Left lung (tissue), 10 donors: ENCODE measurements around the gene GUCY2F. TPM values are rescaled to one million over a fixed set of nuclear protein-coding genes. Genes with fewer than 3 reads are reported as not detected.

Source experiments
- ATAC-seq: fragments of 200-7000 bp; cut with Tn5 transposase; one replicate; pipeline ENCODE4 v1.9.1; 2020; ENCODE audit warnings: moderate library complexity
- DNase-seq, 4 donors: peaks; one replicate each; pipeline ENCODE4 v3.0.0-alpha.2; 2013 to 2020
- H3K27ac ChIP-seq, 2 donors: fragments of 200-600 bp; sonication (generic) in 1 of 2; one replicate each; pipeline versions ENCODE4 v1.5.0 to v1.8.0; 2020 to 2021
- H3K27me3 ChIP-seq, 2 donors: fragments of 200-600 bp; sonication (generic) in 1 of 2; one replicate each; pipeline versions ENCODE4 v1.5.0 to v1.8.0; 2020 to 2021
- H3K36me3 ChIP-seq, 2 donors: fragments of 200-600 bp; sonication (generic) in 1 of 2; one replicate each; pipeline versions ENCODE4 v1.5.0 to v1.8.0; 2020 to 2021
- H3K4me1 ChIP-seq, 2 donors: fragments of 200-600 bp; one replicate each; pipeline ENCODE4 v1.8.0; 2021
- H3K4me3 ChIP-seq, 2 donors: fragments of 200-600 bp; sonication (generic) in 1 of 2; one replicate each; pipeline versions ENCODE4 v1.5.0 to v1.8.0; 2020 to 2021; ENCODE audit warnings: mild to moderate bottlenecking in 1 of 2
- H3K9me3 ChIP-seq, 2 donors: fragments of 200-600 bp; sonication (generic) in 1 of 2; one replicate each; pipeline versions ENCODE4 v1.5.0 to v1.8.0; 2020 to 2021
- CTCF ChIP-seq, 2 donors: fragments of 200-600 bp; sonication (generic) in 1 of 2; IDR thresholded peaks; one replicate each; pipeline versions ENCODE4 v1.5.0 to v1.8.0; 2021; ENCODE audit warnings: antibody characterized with exemption in 2 of 2
- intact Hi-C, 2 donors: fragments of 100-400 bp; cut with DNase I; formaldehyde crosslinking; loops; one replicate each; pipeline versions ENCODE4 v1.11.2 to v1.14.2; 2022
- polyA plus RNA-seq, 6 donors: library from polyadenylated mRNA; unstranded; fragments of 120-200 nt; gene quantifications; one replicate each; pipeline ENCODE4 v1.2.1, GENCODE V29; 2013; ENCODE audit not compliant: insufficient read length in 6 of 6
- total RNA-seq, 2 donors: library from RNA; stranded (reverse); fragmentation: NEBNext Ultra II Directional; extraction: Animal tissue kit (Norgen Biotek cat#: 25700); gene quantifications; one replicate each; pipeline ENCODE4 v1.2.1, GENCODE V29; 2021
- donor health status: DM: no; HTN: yes; CAD: no.
- donor health status: DM: no; HTN: no; CAD: no.

The GUCY2F gene
- total and polyA plus RNA-seq, 8 donors: 0.03 to 0.10 TPM; not detected in 6

GRCh38 chrX:109399831-109400230, 82.1 kb downstream of the GUCY2F start:
- no peak for TF ChIP-seq CTCF (IDR thresholded peaks at IDR 0.05)
- no peak overlapping the region for H3K27ac ChIP-seq
- H3K27me3 ChIP-seq: no peaks in the 10 kb centered on the region
- H3K36me3 ChIP-seq: no peaks in the 10 kb centered on the region
- H3K9me3 ChIP-seq: no peaks in the 10 kb centered on the region
- H3K4me3 ChIP-seq: no peak overlapping the region
- ATAC-seq (no peak), DNase-seq (no peak)
- intact Hi-C loops: no loop called here
- no peaks in the 10 kb centered on the region for H3K4me1 ChIP-seq

GRCh38 chrX:109398833-109399232, 83.1 kb downstream of the GUCY2F start:
- Histone ChIP-seq H3K36me3 (no peaks in the 10 kb centered on the region), H3K4me3 (no peak overlapping the region), H3K9me3 (no peaks in the 10 kb centered on the region), H3K27me3 (no peaks in the 10 kb centered on the region), H3K27ac (no peak overlapping the region), H3K4me1 (no peaks in the 10 kb centered on the region)
- intact Hi-C loops: no loop called here
- DNase-seq (no peak), ATAC-seq (no peak)
- TF ChIP-seq CTCF (IDR thresholded peaks at IDR 0.05): no peak

GRCh38 chrX:109398061-109398460, 83.8 kb downstream of the GUCY2F start:
- no peaks in the 10 kb centered on the region for H3K9me3 ChIP-seq
- DNase-seq (peak in 2 of 4 donors; percentile 23 to 24), ATAC-seq (no peak)
- intact Hi-C loops: no loop called here
- no peak for TF ChIP-seq CTCF (IDR thresholded peaks at IDR 0.05)
- H3K4me3 ChIP-seq: no peak overlapping the region
- H3K27ac ChIP-seq: no peak overlapping the region
- H3K36me3 ChIP-seq: no peaks in the 10 kb centered on the region
- no peaks in the 10 kb centered on the region for H3K27me3 ChIP-seq
- no peaks in the 10 kb centered on the region for H3K4me1 ChIP-seq

- Histone ChIP-seq H3K27me3 (peaks cover 0 to 3% of the 10 kb centered on the region in 2 donors), H3K27ac (no peak overlapping the region), H3K4me1 (no peaks in the 10 kb centered on the region), H3K4me3 (no peak overlapping the region), H3K36me3 (no peaks in the 10 kb centered on the region), H3K9me3 (no peaks in the 10 kb centered on the region)
- intact Hi-C loops: no loop called here
- no peak for ATAC-seq
- no peak for TF ChIP-seq CTCF (IDR thresholded peaks at IDR 0.05)
- DNase-seq: no peak
These were observed 88.0 kb downstream of the GUCY2F start for GRCh38 chrX:109393859-109394258.

GRCh38 chrX:109392895-109393294, 89.0 kb downstream of the GUCY2F start:
- ATAC-seq (no peak), DNase-seq (no peak)
- Histone ChIP-seq H3K4me1 (no peaks in the 10 kb centered on the region), H3K4me3 (no peak overlapping the region), H3K27me3 (peaks cover 0 to 6% of the 10 kb centered on the region in 2 donors), H3K27ac (no peak overlapping the region), H3K9me3 (no peaks in the 10 kb centered on the region), H3K36me3 (no peaks in the 10 kb centered on the region)
- no peak for TF ChIP-seq CTCF (IDR thresholded peaks at IDR 0.05)
- intact Hi-C loops: no loop called here
